Hematopoietic multipotent progenitor cell (in vitro differentiated cells): ENCODE results near the gene TRIM8. TPM values are rescaled to one million over a fixed set of nuclear protein-coding genes. Genes with fewer than 3 reads are reported as not detected.
"Not testable (repeated sequence)": the region's sequence is repeated elsewhere in the genome, so short reads cannot be mapped to it uniquely, and the experiment has no call there.

Experiments used
- DNase-seq, 3 donors: peaks; one replicate each; pipeline ENCODE4 v3.0.0-alpha.2; 2011 to 2015; ENCODE audit warnings: low read depth in 2 of 3, low spot score in 2 of 3
- total RNA-seq: library from RNA; depleted of rRNA; stranded (reverse); fragments of >200 nt; gene quantifications from one replicate; pipeline ENCODE4 v1.2.3, GENCODE V29; 2012

TRIM8 gene
- total RNA-seq, 1 donor, result 65.7 TPM

DNA sequence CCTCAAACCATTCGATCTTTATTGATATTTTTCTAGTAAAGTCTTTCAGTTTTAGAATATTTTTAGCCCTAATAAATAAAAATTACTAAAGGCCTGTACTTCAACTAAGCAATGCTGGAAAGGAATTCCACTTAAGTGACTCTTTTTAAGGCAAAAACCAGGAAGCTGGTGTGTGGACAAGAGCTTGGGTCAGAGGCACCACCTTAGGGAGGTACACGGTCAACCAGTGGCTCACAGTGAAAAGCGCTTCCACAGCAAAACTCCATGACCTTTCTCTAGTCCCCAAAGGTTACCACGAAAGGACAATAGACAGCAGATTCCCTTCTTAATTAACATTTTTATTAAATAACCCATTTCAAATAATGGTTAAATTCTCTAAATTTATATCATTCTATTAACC, 38.7 kb downstream of the TRIM8 start:
- no peak for DNase-seq

DNA sequence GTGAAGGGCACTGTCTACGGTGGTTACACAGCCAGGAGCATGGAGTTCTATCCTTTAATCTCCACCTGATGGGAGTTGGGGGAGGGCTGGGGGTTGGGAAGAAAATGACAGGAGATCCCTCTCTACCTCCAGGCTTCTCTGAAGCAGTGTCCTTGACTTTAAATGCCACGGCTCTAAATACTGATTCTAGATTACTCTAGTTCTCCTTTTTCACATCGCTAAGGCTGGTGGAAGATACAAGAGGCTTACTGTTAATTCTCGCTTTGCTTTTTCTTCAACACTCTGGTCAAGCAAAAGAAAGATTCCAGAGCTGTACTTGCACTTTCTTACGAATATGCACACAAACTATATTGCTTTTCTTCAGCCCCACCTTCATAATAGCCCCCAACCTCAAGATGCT, 39.5 kb downstream of the TRIM8 start:
- no peak for DNase-seq

GRCh38 chr10:102691285-102692066, 47.2 kb downstream of the TRIM8 start:
- no peak for DNase-seq

DNA sequence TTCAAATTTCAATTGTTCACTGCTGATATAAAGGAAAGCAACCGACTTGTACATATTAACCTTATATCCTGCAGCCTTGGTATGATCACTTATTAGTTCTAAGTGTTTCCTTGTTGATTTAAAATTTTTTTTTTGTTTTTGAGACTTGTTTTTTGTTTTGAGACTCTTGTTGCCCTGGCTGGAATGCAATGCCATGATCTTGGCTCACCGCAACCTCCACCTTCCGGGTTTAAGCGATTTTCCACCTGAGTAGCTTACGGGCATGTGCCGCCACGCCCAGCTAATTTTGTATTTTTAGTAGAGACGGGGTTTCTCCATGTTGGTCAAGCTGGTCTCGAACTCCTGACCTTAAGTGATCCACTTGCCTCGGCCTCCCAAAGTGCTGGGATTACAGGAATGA, 51.1 kb downstream of the TRIM8 start:
- DNase-seq, result not testable (repeated sequence)

- DNase-seq, result no peak
These were observed 52.5 kb downstream of the TRIM8 start for GRCh38 chr10:102696736-102697135.

- DNase-seq, result no peak
These were observed 54.6 kb downstream of the TRIM8 start for GRCh38 chr10:102698894-102699293.

DNA sequence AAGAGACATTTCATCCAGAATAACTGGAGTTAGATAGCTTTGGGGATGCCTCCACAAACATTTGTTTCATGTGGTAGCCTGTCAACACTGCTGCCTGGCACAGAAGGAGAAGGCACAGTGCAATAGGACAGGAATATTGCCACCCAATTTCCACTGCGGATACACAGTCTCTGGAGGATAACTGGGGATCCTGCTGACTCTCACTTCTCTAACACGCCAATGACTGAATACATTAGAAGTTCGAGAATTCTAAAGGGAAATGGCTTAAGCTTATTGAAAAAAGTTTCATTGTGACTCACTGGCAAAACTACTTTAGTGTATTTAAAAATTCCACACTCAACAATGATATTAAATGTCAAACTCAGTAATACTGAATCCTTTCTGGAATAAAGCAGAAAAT, 57.0 kb downstream of the TRIM8 start:
- DNase-seq, result no peak

DNA sequence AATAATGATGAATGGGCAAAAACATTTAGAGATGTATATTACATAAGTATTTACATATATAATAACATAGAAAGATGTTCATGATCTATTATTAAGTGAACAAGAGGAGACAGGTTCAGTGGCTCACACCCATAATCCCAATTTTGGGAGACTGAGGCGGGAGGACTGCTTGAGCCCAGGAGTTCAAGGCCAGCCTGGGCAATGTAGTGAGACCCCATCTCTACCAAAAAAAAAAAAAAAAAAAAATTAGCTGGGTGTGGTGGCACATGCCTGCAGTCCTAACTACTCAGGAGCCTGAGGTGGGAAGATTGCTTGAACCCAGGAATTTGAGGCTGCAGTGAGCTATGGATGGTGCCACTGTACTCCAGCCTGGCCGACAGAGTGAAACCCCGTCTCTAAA, 57.5 kb downstream of the TRIM8 start:
- no peak for DNase-seq

DNA sequence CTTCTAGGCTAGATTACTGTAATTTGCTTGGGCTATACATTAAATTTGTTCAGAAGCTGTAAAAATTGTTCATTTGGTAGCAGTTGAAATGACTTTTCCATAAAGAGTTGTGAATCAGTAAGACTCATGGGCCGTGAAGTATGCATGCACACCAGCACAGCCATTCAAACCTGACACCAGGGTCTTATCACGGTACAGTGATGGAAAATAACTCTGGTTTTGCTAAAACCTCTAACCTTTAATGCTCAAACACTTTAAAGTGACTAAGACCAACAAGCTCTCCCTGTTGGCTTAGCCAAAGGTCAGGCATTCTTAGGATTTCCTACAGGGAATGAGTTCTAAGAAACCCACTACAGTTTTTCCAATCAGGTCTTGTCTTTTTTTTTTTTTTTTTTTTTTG, 58.5 kb downstream of the TRIM8 start:
- no peak for DNase-seq

- no peak for DNase-seq
These were observed 60.6 kb downstream of the TRIM8 start for GRCh38 chr10:102704915-102705314.

- no peak for DNase-seq
These were observed 61.3 kb downstream of the TRIM8 start for GRCh38 chr10:102705531-102705930.

Other genes with a start within 250 kb of the TRIM8 start
- 50.4 TPM for gene NFKB2, start 248.8 kb upstream of the TRIM8 start, total RNA-seq
- gene PSD, start 225.7 kb upstream of the TRIM8 start, total RNA-seq, result 4.6 TPM
- gene FBXL15, start 223.6 kb upstream of the TRIM8 start, total RNA-seq, result 21.8 TPM
- gene CUEDC2, start 211.9 kb upstream of the TRIM8 start, total RNA-seq, result 45.2 TPM
- 0.27 TPM for gene C10orf95, start 192.9 kb upstream of the TRIM8 start, total RNA-seq
- 104 TPM for gene ACTR1A, start 141.8 kb upstream of the TRIM8 start, total RNA-seq
- 6.7 TPM for gene SUFU, start 140.5 kb upstream of the TRIM8 start, total RNA-seq
- 1.1 TPM for gene ARL3, start 69.9 kb downstream of the TRIM8 start, total RNA-seq
- gene SFXN2, start 70.2 kb downstream of the TRIM8 start, total RNA-seq, result 14.5 TPM
- gene WBP1L, start 99.5 kb downstream of the TRIM8 start, total RNA-seq, result 53.3 TPM
- not detected for gene CYP17A1, start 192.9 kb downstream of the TRIM8 start, total RNA-seq
- 14.3 TPM for gene BORCS7, start 209.8 kb downstream of the TRIM8 start, total RNA-seq
- under 0.01 TPM for gene AS3MT, start 225.0 kb downstream of the TRIM8 start, total RNA-seq